ENCODE data around the gene CPSF3.

- TF ChIP-seq, protein P1, sequence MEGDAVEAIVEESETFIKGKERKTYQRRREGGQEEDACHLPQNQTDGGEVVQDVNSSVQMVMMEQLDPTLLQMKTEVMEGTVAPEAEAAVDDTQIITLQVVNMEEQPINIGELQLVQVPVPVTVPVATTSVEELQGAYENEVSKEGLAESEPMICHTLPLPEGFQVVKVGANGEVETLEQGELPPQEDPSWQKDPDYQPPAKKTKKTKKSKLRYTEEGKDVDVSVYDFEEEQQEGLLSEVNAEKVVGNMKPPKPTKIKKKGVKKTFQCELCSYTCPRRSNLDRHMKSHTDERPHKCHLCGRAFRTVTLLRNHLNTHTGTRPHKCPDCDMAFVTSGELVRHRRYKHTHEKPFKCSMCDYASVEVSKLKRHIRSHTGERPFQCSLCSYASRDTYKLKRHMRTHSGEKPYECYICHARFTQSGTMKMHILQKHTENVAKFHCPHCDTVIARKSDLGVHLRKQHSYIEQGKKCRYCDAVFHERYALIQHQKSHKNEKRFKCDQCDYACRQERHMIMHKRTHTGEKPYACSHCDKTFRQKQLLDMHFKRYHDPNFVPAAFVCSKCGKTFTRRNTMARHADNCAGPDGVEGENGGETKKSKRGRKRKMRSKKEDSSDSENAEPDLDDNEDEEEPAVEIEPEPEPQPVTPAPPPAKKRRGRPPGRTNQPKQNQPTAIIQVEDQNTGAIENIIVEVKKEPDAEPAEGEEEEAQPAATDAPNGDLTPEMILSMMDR (conservative IDR thresholded peaks at IDR 0.05): no peak
- TF ChIP-seq EZH2 (IDR thresholded peaks at IDR 0.05; ENCODE audit: low read depth): no peak
These were observed 27.8 kb downstream of the CPSF3 start for GRCh38 chr2:9451231-9451630.
